ENCODE results near the gene KCNQ5.

KCNQ5 gene

GRCh38 chr6:73017476-73017875 is 395.6 kb downstream of the KCNQ5 start:
- Histone ChIP-seq H3K4me1 (ENCODE audit: control insufficient read depth, insufficient read depth, low read length) (no peaks in the 10 kb centered on the region), H3K27me3 (ENCODE audit: control insufficient read depth, insufficient read depth, low read length) (no peaks in the 10 kb centered on the region), H3K4me3 (ENCODE audit: low read length) (no peak overlapping the region), H3K9me3 (ENCODE audit: control insufficient read depth, low read length) (no peaks in the 10 kb centered on the region), H3K36me3 (ENCODE audit: control insufficient read depth, insufficient read depth, low read length) (no peaks in the 10 kb centered on the region), H3K9ac (ENCODE audit: low read length) (no peak overlapping the region)

- H3K4me1 ChIP-seq (ENCODE audit: control insufficient read depth, insufficient read depth, low read length): no peaks in the 10 kb centered on the region
- no peaks in the 10 kb centered on the region for H3K9me3 ChIP-seq (ENCODE audit: control insufficient read depth, low read length)
- no peaks in the 10 kb centered on the region for H3K36me3 ChIP-seq (ENCODE audit: control insufficient read depth, insufficient read depth, low read length)
- H3K4me3 ChIP-seq (ENCODE audit: low read length): no peak overlapping the region
- H3K27me3 ChIP-seq (ENCODE audit: control insufficient read depth, insufficient read depth, low read length): no peaks in the 10 kb centered on the region
- no peak overlapping the region for H3K9ac ChIP-seq (ENCODE audit: low read length)
Measured at GRCh38 chr6:73024598-73024997, 402.7 kb downstream of the KCNQ5 start.

- peaks cover 21% of the 10 kb centered on the region for H3K4me1 ChIP-seq (ENCODE audit: control insufficient read depth, insufficient read depth, low read length)
- no peaks in the 10 kb centered on the region for H3K36me3 ChIP-seq (ENCODE audit: control insufficient read depth, insufficient read depth, low read length)
- no peaks in the 10 kb centered on the region for H3K9me3 ChIP-seq (ENCODE audit: control insufficient read depth, low read length)
- no peaks in the 10 kb centered on the region for H3K27me3 ChIP-seq (ENCODE audit: control insufficient read depth, insufficient read depth, low read length)
- no peak overlapping the region for H3K9ac ChIP-seq (ENCODE audit: low read length)
- H3K4me3 ChIP-seq (ENCODE audit: low read length): no peak overlapping the region
Measured at GRCh38 chr6:73027691-73028090, 405.8 kb downstream of the KCNQ5 start.

- peaks cover 25% of the 10 kb centered on the region for H3K4me1 ChIP-seq (ENCODE audit: control insufficient read depth, insufficient read depth, low read length)
- no peaks in the 10 kb centered on the region for H3K27me3 ChIP-seq (ENCODE audit: control insufficient read depth, insufficient read depth, low read length)
- H3K9ac ChIP-seq (ENCODE audit: low read length): no peak overlapping the region
- no peaks in the 10 kb centered on the region for H3K36me3 ChIP-seq (ENCODE audit: control insufficient read depth, insufficient read depth, low read length)
- H3K4me3 ChIP-seq (ENCODE audit: low read length): no peak overlapping the region
- no peaks in the 10 kb centered on the region for H3K9me3 ChIP-seq (ENCODE audit: control insufficient read depth, low read length)
Measured at GRCh38 chr6:73028124-73028766, 406.4 kb downstream of the KCNQ5 start.

- Histone ChIP-seq H3K27me3 (ENCODE audit: control insufficient read depth, insufficient read depth, low read length) (no peaks in the 10 kb centered on the region), H3K4me3 (ENCODE audit: low read length) (no peak overlapping the region), H3K4me1 (ENCODE audit: control insufficient read depth, insufficient read depth, low read length) (peaks cover 25% of the 10 kb centered on the region), H3K36me3 (ENCODE audit: control insufficient read depth, insufficient read depth, low read length) (no peaks in the 10 kb centered on the region), H3K9ac (ENCODE audit: low read length) (no peak overlapping the region), H3K9me3 (ENCODE audit: control insufficient read depth, low read length) (no peaks in the 10 kb centered on the region)
Measured at GRCh38 chr6:73028893-73029450, 407.1 kb downstream of the KCNQ5 start.

GRCh38 chr6:73030257-73030656 is 408.4 kb downstream of the KCNQ5 start:
- no peaks in the 10 kb centered on the region for H3K27me3 ChIP-seq (ENCODE audit: control insufficient read depth, insufficient read depth, low read length)
- H3K9ac ChIP-seq (ENCODE audit: low read length): no peak overlapping the region
- peaks cover 25% of the 10 kb centered on the region for H3K4me1 ChIP-seq (ENCODE audit: control insufficient read depth, insufficient read depth, low read length)
- no peaks in the 10 kb centered on the region for H3K36me3 ChIP-seq (ENCODE audit: control insufficient read depth, insufficient read depth, low read length)
- no peaks in the 10 kb centered on the region for H3K9me3 ChIP-seq (ENCODE audit: control insufficient read depth, low read length)
- H3K4me3 ChIP-seq (ENCODE audit: low read length): no peak overlapping the region

- no peaks in the 10 kb centered on the region for H3K9me3 ChIP-seq (ENCODE audit: control insufficient read depth, low read length)
- H3K27me3 ChIP-seq (ENCODE audit: control insufficient read depth, insufficient read depth, low read length): no peaks in the 10 kb centered on the region
- no peak overlapping the region for H3K4me3 ChIP-seq (ENCODE audit: low read length)
- peaks cover 25% of the 10 kb centered on the region for H3K4me1 ChIP-seq (ENCODE audit: control insufficient read depth, insufficient read depth, low read length)
- no peaks in the 10 kb centered on the region for H3K36me3 ChIP-seq (ENCODE audit: control insufficient read depth, insufficient read depth, low read length)
- no peak overlapping the region for H3K9ac ChIP-seq (ENCODE audit: low read length)
Measured at GRCh38 chr6:73030791-73031782, 409.2 kb downstream of the KCNQ5 start.

GRCh38 chr6:73032586-73032985 is 410.7 kb downstream of the KCNQ5 start:
- H3K4me3 ChIP-seq (ENCODE audit: low read length): no peak overlapping the region
- no peaks in the 10 kb centered on the region for H3K9me3 ChIP-seq (ENCODE audit: control insufficient read depth, low read length)
- no peak overlapping the region for H3K9ac ChIP-seq (ENCODE audit: low read length)
- H3K27me3 ChIP-seq (ENCODE audit: control insufficient read depth, insufficient read depth, low read length): no peaks in the 10 kb centered on the region
- no peaks in the 10 kb centered on the region for H3K36me3 ChIP-seq (ENCODE audit: control insufficient read depth, insufficient read depth, low read length)
- peaks cover 25% of the 10 kb centered on the region for H3K4me1 ChIP-seq (ENCODE audit: control insufficient read depth, insufficient read depth, low read length)

GRCh38 chr6:73036689-73037088 is 414.8 kb downstream of the KCNQ5 start:
- Histone ChIP-seq H3K36me3 (ENCODE audit: control insufficient read depth, insufficient read depth, low read length) (no peaks in the 10 kb centered on the region), H3K4me1 (ENCODE audit: control insufficient read depth, insufficient read depth, low read length) (peaks cover 13% of the 10 kb centered on the region), H3K9me3 (ENCODE audit: control insufficient read depth, low read length) (no peaks in the 10 kb centered on the region), H3K4me3 (ENCODE audit: low read length) (no peak overlapping the region), H3K27me3 (ENCODE audit: control insufficient read depth, insufficient read depth, low read length) (no peaks in the 10 kb centered on the region), H3K9ac (ENCODE audit: low read length) (no peak overlapping the region)

GRCh38 chr6:73041051-73041450 is 419.2 kb downstream of the KCNQ5 start:
- Histone ChIP-seq H3K9ac (ENCODE audit: low read length) (no peak overlapping the region), H3K4me1 (ENCODE audit: control insufficient read depth, insufficient read depth, low read length) (no peaks in the 10 kb centered on the region), H3K9me3 (ENCODE audit: control insufficient read depth, low read length) (no peaks in the 10 kb centered on the region), H3K27me3 (ENCODE audit: control insufficient read depth, insufficient read depth, low read length) (no peaks in the 10 kb centered on the region), H3K4me3 (ENCODE audit: low read length) (no peak overlapping the region), H3K36me3 (ENCODE audit: control insufficient read depth, insufficient read depth, low read length) (no peaks in the 10 kb centered on the region)

- Histone ChIP-seq H3K4me3 (ENCODE audit: low read length) (no peak overlapping the region), H3K36me3 (ENCODE audit: control insufficient read depth, insufficient read depth, low read length) (no peaks in the 10 kb centered on the region), H3K9me3 (ENCODE audit: control insufficient read depth, low read length) (no peaks in the 10 kb centered on the region), H3K4me1 (ENCODE audit: control insufficient read depth, insufficient read depth, low read length) (no peaks in the 10 kb centered on the region), H3K27me3 (ENCODE audit: control insufficient read depth, insufficient read depth, low read length) (no peaks in the 10 kb centered on the region), H3K9ac (ENCODE audit: low read length) (no peak overlapping the region)
Measured at GRCh38 chr6:73042892-73043291, 421.0 kb downstream of the KCNQ5 start.

GRCh38 chr6:73043446-73043845 is 421.6 kb downstream of the KCNQ5 start:
- no peaks in the 10 kb centered on the region for H3K9me3 ChIP-seq (ENCODE audit: control insufficient read depth, low read length)
- H3K9ac ChIP-seq (ENCODE audit: low read length): no peak overlapping the region
- no peaks in the 10 kb centered on the region for H3K27me3 ChIP-seq (ENCODE audit: control insufficient read depth, insufficient read depth, low read length)
- H3K4me3 ChIP-seq (ENCODE audit: low read length): no peak overlapping the region
- no peaks in the 10 kb centered on the region for H3K36me3 ChIP-seq (ENCODE audit: control insufficient read depth, insufficient read depth, low read length)
- H3K4me1 ChIP-seq (ENCODE audit: control insufficient read depth, insufficient read depth, low read length): no peaks in the 10 kb centered on the region
